GM18858 (cell line): Measurements from ENCODE around the gene SRCAP.
"Not testable (repeated sequence)": the region's sequence is repeated elsewhere in the genome, so short reads cannot be mapped to it uniquely, and the experiment has no call there.

Source experiments
- ATAC-seq: cut with Tn5 transposase; IDR thresholded peaks from one replicate; pipeline ENCODE4 v1.9.1; 2021; ENCODE audit not compliant: unreplicated experiment

Gene SRCAP

DNA sequence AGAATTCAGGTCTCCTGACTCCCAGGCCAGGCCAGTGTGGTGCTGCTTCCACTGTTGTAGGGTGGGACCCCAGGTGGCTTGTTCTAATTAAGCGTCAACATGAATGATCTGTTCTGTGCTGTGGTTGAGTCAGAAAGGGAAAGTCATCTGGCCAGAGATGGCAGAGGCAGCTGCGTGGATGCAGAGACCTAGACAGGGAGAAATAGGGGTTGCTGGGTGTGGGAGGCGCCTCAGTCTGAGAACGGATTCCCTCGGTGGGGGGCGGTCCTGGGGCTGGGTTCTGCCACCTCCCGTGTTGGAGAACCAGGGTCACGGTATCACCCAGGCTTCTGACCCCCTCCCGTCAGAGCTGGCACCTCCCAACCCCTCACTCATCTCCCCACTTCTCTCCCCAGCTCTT lies 35.2 kb upstream of the SRCAP start:
- ATAC-seq, result no peak

DNA sequence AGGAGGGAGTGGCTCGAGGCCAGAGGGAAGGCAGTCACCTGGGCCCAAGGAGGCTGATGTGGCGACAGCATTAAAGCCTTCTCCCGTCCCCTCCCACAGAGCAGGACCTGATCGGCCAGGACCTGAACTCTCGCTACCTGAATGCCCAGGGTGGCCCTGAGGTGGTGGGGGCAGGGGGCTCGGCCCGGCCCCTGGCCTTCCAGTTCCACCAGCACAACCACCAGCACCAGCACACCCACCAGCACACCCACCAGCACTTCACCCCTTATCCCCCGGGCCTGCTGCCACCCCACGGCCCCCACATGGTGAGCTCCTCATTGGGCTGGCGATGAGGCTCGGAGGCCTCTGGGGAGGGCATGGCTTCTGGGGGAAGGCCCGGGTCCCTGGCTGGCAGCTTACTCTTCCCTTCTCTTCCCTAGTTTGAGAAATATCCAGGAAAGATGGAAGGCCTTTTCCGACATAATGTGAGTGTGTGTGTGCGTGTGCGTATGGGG lies 34.3 kb upstream of the SRCAP start:
- no peak for ATAC-seq

DNA sequence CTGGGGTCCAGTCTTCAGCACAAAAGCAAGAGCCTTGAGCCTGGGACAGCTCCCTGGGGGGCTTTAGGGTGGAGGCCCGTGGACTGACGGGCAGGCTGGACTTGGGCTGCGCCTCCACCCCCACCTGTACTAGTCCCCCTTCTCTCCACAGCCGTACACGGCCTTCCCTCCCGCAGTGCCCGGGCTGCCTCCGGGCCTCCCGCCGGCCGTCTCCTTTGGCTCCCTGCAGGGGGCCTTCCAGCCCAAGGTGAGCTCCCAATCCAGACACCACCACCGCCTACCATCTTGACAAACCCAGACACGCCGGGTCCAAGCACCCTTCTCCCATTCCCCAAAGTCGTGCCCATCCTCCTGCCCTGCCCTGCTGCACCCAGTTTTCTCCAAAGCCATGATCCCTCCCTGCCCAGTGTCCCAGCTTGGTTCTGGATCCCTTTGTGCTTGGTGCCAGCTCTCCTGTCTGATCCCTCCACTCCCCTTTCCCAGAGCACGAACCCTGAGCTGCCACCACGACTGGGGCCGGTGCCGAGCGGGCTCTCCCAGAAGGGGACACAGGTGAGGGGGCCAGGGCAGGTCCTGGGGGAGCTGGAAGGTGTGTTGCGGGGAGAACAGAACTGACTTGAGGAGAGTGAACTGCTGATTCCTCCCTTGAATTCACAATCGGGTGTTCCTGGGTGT lies 33.7 kb upstream of the SRCAP start:
- no peak for ATAC-seq

GRCh38 chr16:30665830-30666190 lies 33.2 kb upstream of the SRCAP start:
- no peak for ATAC-seq

DNA sequence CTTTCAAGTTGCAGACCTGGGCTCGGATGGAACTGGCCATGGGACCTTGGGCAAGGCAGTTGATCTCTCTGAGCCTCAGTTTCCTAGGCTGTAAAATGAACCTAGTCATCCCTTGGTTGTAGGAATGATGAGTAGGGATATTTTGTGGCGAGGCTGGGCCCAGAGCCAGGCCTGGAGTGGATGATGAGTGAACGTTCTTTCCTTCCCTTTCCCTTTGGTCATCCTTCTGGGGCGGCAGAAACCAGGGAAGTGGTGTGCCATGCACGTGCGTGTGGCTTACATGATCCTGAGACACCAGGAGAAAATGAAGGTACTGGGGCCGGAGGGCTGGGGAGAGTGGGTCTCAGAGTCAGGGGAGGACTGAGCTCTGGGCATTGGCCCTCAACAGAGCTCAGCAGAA lies 32.3 kb upstream of the SRCAP start:
- no peak for ATAC-seq

DNA sequence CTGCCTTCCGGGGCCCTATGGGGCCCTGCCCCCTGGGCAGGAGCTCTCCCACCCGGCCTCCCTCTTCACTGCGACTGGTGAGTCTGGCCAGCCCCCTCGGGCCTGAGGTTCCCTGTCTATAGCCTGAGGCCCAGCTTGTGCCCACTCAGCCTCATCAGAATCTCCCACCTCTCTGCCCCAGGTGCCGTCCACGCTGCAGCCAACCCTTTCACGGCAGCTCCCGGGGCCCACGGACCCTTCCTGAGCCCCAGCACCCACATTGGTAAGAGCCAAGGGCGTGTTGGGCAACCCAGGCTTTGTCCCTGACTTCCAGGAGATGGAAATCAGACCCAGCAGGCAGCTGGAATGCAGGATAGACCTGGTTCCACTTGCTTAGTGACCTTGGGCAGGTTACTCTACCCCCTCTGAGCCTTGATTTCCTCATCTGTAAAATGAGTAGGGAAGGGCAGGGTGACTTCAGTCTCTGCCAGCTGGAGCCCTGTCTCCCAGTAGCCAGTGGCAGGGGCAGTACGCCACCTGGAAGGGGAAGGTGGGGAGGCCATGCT lies 31.5 kb upstream of the SRCAP start:
- ATAC-seq, result no peak

DNA sequence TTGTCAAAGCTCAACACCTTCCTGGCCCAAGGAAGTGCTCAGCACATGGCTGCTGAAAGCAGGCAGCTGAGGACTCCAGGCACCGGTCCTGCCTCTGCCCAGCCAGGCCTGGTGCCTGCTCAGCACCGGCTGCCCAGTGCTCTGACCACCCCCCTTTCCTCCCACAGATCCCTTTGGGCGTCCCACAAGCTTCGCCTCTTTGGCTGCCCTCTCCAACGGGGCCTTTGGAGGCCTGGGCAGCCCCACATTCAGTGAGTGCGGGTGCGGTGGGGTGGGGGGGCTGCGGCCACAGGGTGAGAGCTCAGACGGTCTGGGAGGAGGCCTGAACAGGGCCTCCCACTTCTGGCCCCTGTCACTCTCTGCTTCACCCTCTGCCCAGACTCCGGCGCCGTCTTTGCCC lies 30.6 kb upstream of the SRCAP start:
- no peak for ATAC-seq

DNA sequence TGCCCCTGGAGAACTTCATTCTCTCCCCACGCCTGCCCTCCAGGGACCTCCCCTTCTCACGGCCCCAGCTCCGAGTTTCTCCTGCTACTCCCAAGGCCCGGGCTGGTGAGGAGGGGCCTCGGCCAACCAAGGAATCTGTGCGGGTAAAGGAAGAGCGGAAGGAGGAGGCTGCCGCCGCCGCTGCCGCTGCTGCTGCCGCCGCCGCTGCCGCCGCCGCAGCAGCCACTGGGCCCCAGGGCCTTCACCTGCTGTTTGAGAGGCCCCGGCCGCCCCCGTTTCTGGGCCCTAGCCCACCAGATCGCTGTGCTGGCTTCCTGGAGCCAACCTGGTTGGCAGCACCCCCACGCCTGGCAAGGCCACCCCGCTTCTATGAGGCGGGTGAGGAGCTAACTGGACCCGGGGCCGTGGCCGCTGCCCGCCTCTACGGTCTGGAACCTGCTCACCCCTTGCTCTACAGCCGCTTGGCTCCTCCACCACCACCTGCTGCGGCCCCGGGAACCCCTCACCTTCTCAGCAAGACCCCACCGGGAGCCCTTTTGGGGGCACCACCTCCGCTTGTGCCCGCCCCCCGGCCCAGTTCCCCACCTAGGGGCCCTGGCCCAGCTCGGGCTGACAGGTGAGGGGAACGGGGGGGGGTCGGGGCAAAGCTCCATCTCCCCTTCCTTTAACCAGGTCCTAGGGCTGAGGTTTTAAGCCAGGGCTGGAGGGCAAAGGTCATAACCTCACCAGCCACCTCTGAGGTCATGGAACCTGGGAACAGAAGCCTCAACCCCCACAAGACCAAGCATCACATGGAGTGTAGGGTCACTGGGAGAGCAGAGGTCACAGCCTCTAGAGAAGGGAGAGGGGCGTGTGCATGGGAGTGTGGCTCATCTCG lies 29.7 kb upstream of the SRCAP start:
- ATAC-seq, result no peak

GRCh38 chr16:30669903-30670824 lies 28.8 kb upstream of the SRCAP start:
- no peak for ATAC-seq

DNA sequence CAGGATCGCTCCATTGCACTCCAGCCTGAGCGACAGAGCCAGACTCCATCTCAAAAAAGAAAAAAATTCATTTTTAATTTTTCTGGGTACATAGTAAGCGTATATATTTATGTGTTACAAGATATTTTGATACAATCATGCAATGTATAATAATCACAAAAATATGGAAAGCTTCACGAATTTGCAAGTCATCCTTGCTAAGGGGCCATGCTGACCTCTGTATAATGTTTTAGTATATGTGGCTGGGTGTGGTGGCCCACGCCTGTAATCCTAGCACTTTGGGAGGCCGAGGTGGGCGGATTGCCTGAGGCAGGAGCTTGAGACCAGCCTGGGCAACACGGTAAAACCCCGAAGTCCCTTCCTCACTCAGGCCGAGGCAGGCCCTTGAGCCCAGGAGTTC lies 23.8 kb upstream of the SRCAP start:
- ATAC-seq, result no peak

DNA sequence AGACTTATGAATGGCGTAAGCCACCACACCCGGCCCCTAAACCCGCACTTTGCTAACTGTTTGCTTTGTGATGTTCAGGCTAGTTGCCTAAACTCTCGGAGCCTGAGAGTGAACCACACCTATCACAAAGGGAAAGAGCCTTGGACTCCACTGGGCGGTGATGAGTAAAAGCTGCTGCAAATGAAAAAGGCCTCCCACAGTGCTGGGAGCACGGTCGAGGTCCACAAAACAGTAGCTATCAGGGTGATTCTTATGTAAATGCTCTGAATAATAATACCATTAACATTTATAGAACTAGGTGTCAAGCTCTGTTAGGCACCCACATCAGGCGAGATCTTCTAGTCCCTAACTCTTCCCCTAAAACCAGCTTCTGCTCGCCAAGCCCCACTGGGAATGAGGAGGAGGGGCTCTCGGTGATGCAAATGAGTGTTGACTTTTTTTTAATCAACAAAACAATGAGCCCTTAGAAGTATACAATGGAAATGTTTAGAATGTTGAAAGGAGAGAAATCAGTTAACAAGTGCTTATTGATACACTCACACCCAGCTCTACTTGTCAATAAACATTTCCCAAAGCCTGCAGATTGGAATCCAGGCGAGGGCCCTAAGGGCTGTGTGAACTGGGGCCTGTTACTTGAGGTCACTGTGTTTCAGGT lies 20.9 kb upstream of the SRCAP start:
- ATAC-seq, result no peak

- no peak for ATAC-seq
These were observed 20.4 kb upstream of the SRCAP start for GRCh38 chr16:30678586-30678970.

DNA sequence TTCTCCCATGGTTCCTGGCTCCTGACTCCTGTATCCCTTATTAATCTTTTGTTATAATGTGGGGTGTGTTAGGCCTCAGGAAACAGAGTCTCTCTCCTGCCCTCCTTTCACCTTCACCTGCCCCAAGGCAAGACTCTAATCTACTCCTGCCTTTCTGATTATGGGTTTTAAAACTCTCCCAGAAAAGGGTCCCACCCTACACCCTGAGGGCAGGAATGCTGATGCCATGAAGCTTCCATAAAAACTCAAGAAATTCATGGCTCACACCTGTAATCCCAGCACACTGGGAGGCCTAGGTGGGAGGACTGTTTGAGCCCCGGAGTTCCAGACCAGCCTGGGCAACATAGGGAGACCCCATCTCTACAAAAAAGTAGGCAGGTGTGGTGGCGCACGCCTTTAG lies 18.6 kb upstream of the SRCAP start:
- no peak for ATAC-seq

DNA sequence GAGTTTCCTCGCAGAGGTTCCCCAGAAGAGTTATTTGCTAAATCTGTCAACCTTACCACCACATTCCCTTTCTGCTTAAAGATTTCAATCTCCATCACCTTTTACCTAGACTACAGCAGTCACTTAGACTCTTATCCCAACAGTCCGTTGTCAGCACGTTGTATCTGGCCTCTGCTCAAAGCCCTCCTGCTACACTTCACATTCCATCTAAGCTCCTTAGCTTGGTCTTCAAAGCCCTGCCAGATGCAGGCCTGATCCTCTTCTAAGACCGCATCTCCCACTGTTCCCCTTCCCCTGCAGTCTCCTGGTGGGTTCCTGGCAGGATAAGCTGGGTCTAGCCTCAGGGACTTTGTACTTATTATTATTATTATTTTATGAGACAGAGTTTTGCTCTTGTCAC lies 10.3 kb upstream of the SRCAP start:
- no peak for ATAC-seq

DNA sequence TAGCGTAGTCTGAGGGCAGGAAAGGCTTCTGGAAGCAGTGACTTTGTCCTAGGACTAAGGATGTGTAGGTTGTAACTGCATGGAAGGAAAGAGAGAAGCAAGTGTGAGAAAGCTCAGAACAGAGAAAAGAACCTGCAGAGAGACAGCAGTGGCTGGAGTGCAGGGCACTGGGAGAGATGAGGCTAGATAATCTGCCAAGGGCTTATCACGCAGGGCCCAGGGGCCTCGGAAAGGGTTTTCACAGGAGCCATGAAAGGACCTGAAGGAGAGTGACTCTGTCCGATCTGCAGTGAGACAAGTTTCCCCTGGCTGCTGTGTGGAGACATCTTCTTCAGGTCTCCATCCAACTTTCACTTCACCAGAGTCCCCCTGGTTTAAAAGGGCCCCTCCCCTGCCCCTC lies 7.1 kb upstream of the SRCAP start:
- ATAC-seq, result no peak

DNA sequence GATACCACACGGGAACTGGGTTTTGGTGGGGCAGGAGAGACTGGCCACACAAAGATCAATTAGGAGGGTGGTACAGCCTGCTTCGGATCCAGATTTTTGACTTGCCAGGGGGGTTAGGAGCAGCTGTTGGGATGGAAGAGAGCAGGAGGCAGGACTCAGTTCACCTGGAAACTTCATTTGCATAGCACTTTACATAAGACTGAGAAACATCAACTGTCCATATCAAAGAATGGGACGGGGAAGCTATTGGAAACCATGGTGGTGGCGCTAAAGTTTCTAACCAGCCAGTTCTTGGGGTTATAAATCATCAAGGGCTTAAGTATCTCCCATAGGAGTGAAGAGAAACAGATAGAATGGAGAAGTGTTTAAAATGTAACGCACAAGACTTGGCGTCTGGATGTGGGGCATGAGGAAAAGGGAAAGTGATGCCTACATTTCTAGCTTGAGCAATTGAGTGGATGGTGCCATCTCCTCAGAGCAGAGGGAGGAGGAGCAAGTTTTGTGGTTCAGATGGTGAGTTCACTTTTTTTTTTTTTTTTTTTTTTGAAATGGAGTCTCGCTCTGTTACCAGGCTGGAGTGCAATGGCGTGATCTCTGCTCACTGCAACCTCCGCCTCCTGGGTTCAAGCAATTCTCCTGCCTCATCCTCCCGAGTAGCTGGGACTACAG lies 6.4 kb upstream of the SRCAP start:
- no peak for ATAC-seq

DNA sequence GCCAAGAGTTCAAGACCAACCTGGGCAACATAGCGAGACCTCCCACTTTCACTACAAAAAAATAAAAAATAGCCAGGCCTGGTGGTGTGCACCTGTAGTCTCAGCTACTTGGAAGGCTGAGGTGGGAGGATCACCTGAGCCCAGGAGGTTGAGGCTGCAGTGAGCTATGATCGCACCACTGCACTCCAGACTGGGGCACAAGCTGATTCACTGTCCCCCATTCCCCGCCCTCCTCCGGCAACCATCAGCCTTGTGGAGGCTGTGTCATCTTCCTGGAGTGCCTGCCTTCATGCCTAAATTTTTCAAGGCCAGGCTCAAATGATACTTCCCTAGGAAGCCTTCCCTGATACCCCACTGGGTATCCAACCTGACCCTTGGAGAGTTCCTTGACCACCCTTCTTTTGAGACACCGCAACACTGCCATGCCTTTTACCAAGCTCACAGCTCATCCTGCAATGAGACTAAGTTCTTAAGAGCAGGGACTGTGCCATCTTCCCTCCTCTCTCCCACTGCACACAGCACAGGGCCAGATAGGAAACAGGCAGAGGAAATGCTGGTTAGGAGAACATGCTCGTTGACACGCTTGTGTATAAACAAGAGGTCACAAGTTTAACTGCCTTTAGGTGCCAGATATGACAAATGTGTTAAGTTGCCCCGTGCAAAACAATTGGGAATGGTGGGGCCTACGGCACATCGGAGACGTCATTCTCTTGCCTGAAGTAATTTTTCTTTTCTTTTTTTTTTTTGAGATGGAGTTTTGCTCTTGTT lies 3.9 kb upstream of the SRCAP start:
- no peak for ATAC-seq

DNA sequence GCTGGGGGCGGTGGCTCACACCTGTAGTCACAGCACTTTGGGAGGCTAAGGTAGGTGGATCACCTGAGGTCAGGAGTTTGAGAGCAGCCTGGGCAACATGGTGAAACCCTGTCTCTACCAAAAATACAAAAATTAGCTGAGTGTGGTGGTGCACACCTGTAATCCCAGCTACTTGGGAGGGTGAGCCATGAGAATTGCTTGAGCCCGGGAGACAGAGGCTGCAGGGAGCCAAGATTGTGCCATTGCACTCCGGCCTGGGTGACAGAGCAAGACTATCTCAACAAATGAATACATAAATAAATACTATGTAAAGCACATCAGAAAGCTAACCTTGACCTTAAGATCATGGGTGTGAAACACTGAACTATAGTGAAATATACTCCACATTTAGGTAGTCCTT lies 2.3 kb upstream of the SRCAP start:
- ATAC-seq, result not testable (repeated sequence)
